ENCODE measurements around the gene TNIP2. TPM values are rescaled to one million over a fixed set of nuclear protein-coding genes. Genes with fewer than 3 reads are reported as not detected.

Gene TNIP2
- total and polyA plus RNA-seq, 2 donors (not counting 3 experiments of a cell fraction or from before 2014, with no cell fraction given), result 37.7 to 52.1 TPM

GRCh38 chr4:2745981-2746806 is 9.9 kb downstream of the TNIP2 start:
- H2AFZ ChIP-seq (ENCODE audit: low read depth, low read length), result no peak overlapping the region
- peaks cover 7 to 44% of the 10 kb centered on the region in 2 experiments for H3K36me3 ChIP-seq (ENCODE audit: control insufficient read depth in 2 of 2, extremely low read depth in 1 of 2, insufficient read depth in 2 of 2, low read length in 2 of 2)
- CTCF ChIA-PET, result interaction anchor here (1.0 to 1.5 kb wide), 3 partner anchors 10 to 115 kb away, joined by 3 to 5 read pairs (median 4); partner anchors contain the start of gene TNIP2
- intact Hi-C loops (cut with micrococcal nuclease) (no loop called here), dilution Hi-C loops (cut with MboI; ENCODE audit: extremely low pct_ligation_motif_present, low sequenced_read_pairs) (no loop called here)
- peak overlapping the region; percentile 40 for H3K9ac ChIP-seq (replicated peaks; ENCODE audit: extremely low read depth, insufficient read depth, low read length)
- H3K9me3 ChIP-seq (replicated peaks; ENCODE audit: control insufficient read depth, insufficient read depth, low read length), result no peaks in the 10 kb centered on the region
- TF ChIP-seq POLR2AphosphoS5 (IDR thresholded peaks at IDR 0.05; ENCODE audit: insufficient read depth, low read depth, low read length), result no peak
- peak; percentile 40 for TF ChIP-seq FOS (IDR thresholded peaks at IDR 0.05; ENCODE audit: borderline replicate concordance, insufficient read depth, low read length)
- TF ChIP-seq JUN (IDR thresholded peaks at IDR 0.05; ENCODE audit: borderline replicate concordance, insufficient read depth, insufficient read length, low read depth), result peak; percentile 5
- TF ChIP-seq CTCF (IDR thresholded peaks at IDR 0.05; ENCODE audit: extremely low read depth in 1 of 2, insufficient read depth in 1 of 2, low read depth in 1 of 2, low read length in 2 of 2), result no peak
- FAIRE-seq (peak; percentile 85), DNase-seq (ENCODE audit: low read depth, low spot score) (peak; percentile 54)
- H3K9me1 ChIP-seq (replicated peaks; ENCODE audit: control insufficient read depth, extremely low read depth, insufficient read depth, low read length), result no peaks in the 10 kb centered on the region
- peak overlapping the region; percentile 77 for H3K27ac ChIP-seq (ENCODE audit: insufficient read depth, low read depth, low read length)
- peaks cover 13% of the 10 kb centered on the region for H3K79me2 ChIP-seq (ENCODE audit: control insufficient read depth, insufficient read depth, low read length)
- BruUV-seq (replicated peaks), result no TSS peak
- H3K4me1 ChIP-seq (ENCODE audit: control insufficient read depth, extremely low read depth, insufficient read depth, low read length), result peaks cover 20% of the 10 kb centered on the region
- POLR2A ChIA-PET, result interaction anchor here (1.0 kb wide), 1 partner anchor 10 kb away, joined by 3 read pairs; the partner anchor contains the start of gene TNIP2
- no peak overlapping the region for H3K4me3 ChIP-seq (replicated peaks in 1 of 3; ENCODE audit: insufficient read depth in 1 of 3, low read depth in 1 of 3, low read length in 3 of 3)
- H3K27me3 ChIP-seq (ENCODE audit: control insufficient read depth in 2 of 2, insufficient read depth in 2 of 2, low read length in 2 of 2), result no peaks in the 10 kb centered on the region
- peak overlapping the region; percentile 8 for H3K4me2 ChIP-seq (ENCODE audit: insufficient read depth, low read length)
- no peaks in the 10 kb centered on the region for H4K20me1 ChIP-seq (replicated peaks; ENCODE audit: control insufficient read depth, extremely low read depth, insufficient read depth, low read length)

Measured in endothelial cell of umbilical vein (primary cell).